Neural progenitor cell (in vitro differentiated cells): ENCODE measurements around the gene TOMM6. TPM values are rescaled to one million over a fixed set of nuclear protein-coding genes. Genes with fewer than 3 reads are reported as not detected.

Experiments used
- DNase-seq: peaks from one replicate; pipeline ENCODE4 v3.0.0-alpha.2; 2016; ENCODE audit warnings: low spot score
- H2AFZ ChIP-seq: fragments of 200-600 bp; sonication (generic); replicated peaks from 2 replicates; pipeline ENCODE4 v1.6.1; 2016; ENCODE audit warnings: antibody characterized with exemption
- H3F3A ChIP-seq: fragments of 200-600 bp; sonication (generic); 2 replicates; pipeline ENCODE4 v1.6.1; 2016; ENCODE audit warnings: antibody characterized with exemption, low read depth
- H3K27ac ChIP-seq: fragments of 200-600 bp; sonication (generic); 2 replicates; pipeline ENCODE4 v1.5.1; 2016; ENCODE audit warnings: mild to moderate bottlenecking
- H3K27me3 ChIP-seq: fragments of 200-600 bp; sonication (generic); 2 replicates; pipeline ENCODE4 v1.6.1; 2016; ENCODE audit warnings: mild to moderate bottlenecking, moderate library complexity
- H3K36me3 ChIP-seq: fragments of 200-600 bp; sonication (generic); 2 replicates; pipeline ENCODE4 v1.5.1; 2016
- H3K4me1 ChIP-seq: fragments of 200-600 bp; sonication (generic); 2 replicates; pipeline ENCODE4 v1.6.1; 2016; ENCODE audit warnings: mixed run types
- H3K4me2 ChIP-seq: fragments of 200-600 bp; sonication (generic); 2 replicates; pipeline ENCODE4 v1.6.1; 2016
- H3K4me3 ChIP-seq: fragments of 200-600 bp; sonication (generic); 2 replicates; pipeline ENCODE4 v1.5.1; 2016
- H3K79me2 ChIP-seq: fragments of 200-600 bp; sonication (generic); 2 replicates; pipeline ENCODE4 v1.6.1; 2016; ENCODE audit warnings: low read depth
- H3K9ac ChIP-seq: fragments of 200-600 bp; sonication (generic); 2 replicates; pipeline ENCODE4 v1.6.1; 2016
- H3K9me3 ChIP-seq: fragments of 200-600 bp; sonication (generic); 2 replicates; pipeline ENCODE4 v1.5.1; 2016; ENCODE audit warnings: low read depth
- H4K20me1 ChIP-seq: fragments of 200-600 bp; sonication (generic); 2 replicates; pipeline ENCODE4 v1.6.1; 2016; ENCODE audit warnings: low read depth
- H3K27ac Mint-ChIP-seq: 3 replicates; pipeline ENCODE4 v1.8.0; 2021; ENCODE audit warnings: mixed read lengths
- H3K27me3 Mint-ChIP-seq: 2 replicates; pipeline ENCODE4 v1.8.0; 2022; ENCODE audit warnings: low read depth, mild to moderate bottlenecking, inconsistent platforms, moderate library complexity, mixed read lengths; ENCODE audit not compliant: insufficient read depth
- H3K36me3 Mint-ChIP-seq: 3 replicates; pipeline ENCODE4 v1.8.0; 2021; ENCODE audit warnings: mixed read lengths
- H3K4me1 Mint-ChIP-seq: 3 replicates; pipeline ENCODE4 v1.8.0; 2021; ENCODE audit warnings: mixed read lengths
- H3K4me3 Mint-ChIP-seq: 3 replicates; pipeline ENCODE4 v1.8.0; 2021; ENCODE audit warnings: mild to moderate bottlenecking, moderate library complexity, mixed read lengths
- H3K9me3 Mint-ChIP-seq: 3 replicates; pipeline ENCODE4 v1.8.0; 2020; ENCODE audit warnings: mixed read lengths
- EZH2 ChIP-seq: fragments of 200-600 bp; sonication (generic); IDR thresholded peaks from 2 replicates; pipeline ENCODE4 v1.6.1; 2017; ENCODE audit warnings: antibody characterized with exemption, mild to moderate bottlenecking, moderate library complexity
- EZH2phosphoT487 ChIP-seq: fragments of 200-600 bp; sonication (generic); IDR thresholded peaks from 2 replicates; pipeline ENCODE4 v1.6.1; 2017; ENCODE audit warnings: antibody characterized with exemption
- total RNA-seq: library from RNA; depleted of rRNA; stranded (reverse); fragments of >200 nt; gene quantifications from 2 replicates; pipeline ENCODE4 v1.2.3, GENCODE V29; 2015; ENCODE audit warnings: low replicate concordance
- TF ChIP-seq, protein P1 (sequence below): fragments of 200-600 bp; sonication (generic); IDR thresholded peaks from 2 replicates; pipeline ENCODE4 v1.5.1; 2017; ENCODE audit warnings: antibody characterized with exemption, mild to moderate bottlenecking

TOMM6 gene
- total RNA-seq, 1 donor from 2014 or later, result 182 TPM

DNA sequence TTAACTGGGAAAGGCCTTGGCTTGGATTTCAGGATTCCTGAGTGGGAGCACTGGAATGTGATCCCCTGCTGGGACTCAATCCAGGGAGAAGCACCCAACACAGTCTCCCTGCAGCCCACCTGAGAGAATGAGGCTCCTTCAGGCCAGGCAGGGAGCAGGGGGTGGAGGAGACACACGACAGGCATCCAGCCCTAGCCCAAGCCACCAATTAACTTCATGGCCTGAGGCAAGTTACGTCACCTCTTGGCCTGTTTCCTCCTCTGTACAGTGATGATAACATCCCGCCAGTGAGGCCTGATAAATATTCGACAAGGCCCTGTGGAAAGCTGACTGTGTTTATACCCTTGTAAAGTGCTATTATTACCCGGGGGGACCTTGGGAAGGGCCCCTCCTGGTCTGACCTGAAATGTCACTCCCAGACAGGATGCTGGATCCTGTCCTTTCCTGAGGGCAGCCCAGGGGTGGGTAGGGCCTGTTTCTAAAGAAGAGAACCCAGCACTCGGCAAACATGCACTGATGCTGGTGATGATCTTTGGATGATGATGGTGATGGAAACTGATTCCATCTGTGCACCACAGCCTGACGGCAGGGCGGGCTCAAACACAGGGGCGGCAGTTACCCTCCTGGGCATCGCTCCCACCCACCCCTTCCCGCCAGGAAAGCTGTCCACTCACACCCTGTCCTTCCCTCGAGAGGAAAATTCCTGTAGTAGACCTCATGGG is 20.2 kb upstream of the TOMM6 start:
- no peak for DNase-seq
- no peak for TF ChIP-seq EZH2phosphoT487
- TF ChIP-seq, protein P1, sequence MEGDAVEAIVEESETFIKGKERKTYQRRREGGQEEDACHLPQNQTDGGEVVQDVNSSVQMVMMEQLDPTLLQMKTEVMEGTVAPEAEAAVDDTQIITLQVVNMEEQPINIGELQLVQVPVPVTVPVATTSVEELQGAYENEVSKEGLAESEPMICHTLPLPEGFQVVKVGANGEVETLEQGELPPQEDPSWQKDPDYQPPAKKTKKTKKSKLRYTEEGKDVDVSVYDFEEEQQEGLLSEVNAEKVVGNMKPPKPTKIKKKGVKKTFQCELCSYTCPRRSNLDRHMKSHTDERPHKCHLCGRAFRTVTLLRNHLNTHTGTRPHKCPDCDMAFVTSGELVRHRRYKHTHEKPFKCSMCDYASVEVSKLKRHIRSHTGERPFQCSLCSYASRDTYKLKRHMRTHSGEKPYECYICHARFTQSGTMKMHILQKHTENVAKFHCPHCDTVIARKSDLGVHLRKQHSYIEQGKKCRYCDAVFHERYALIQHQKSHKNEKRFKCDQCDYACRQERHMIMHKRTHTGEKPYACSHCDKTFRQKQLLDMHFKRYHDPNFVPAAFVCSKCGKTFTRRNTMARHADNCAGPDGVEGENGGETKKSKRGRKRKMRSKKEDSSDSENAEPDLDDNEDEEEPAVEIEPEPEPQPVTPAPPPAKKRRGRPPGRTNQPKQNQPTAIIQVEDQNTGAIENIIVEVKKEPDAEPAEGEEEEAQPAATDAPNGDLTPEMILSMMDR, result no peak
- TF ChIP-seq EZH2, result no peak
- no peak overlapping the region for H3K27ac Mint-ChIP-seq
- no peaks in the 10 kb centered on the region for H3K4me1 ChIP-seq
- H3K9ac ChIP-seq, result no peak overlapping the region
- H2AFZ ChIP-seq, result no peak overlapping the region
- H3K36me3 Mint-ChIP-seq, result peaks cover 4% of the 10 kb centered on the region
- H3K4me3 ChIP-seq, result no peak overlapping the region
- H4K20me1 ChIP-seq, result no peaks in the 10 kb centered on the region
- no peak overlapping the region for H3K27ac ChIP-seq
- H3F3A ChIP-seq, result no peaks in the 10 kb centered on the region
- no peaks in the 10 kb centered on the region for H3K79me2 ChIP-seq
- no peaks in the 10 kb centered on the region for H3K9me3 ChIP-seq
- no peaks in the 10 kb centered on the region for H3K36me3 ChIP-seq
- H3K27me3 Mint-ChIP-seq, result peaks cover 7% of the 10 kb centered on the region
- H3K4me3 Mint-ChIP-seq, result no peak overlapping the region
- H3K4me2 ChIP-seq, result no peak overlapping the region
- H3K9me3 Mint-ChIP-seq, result no peaks in the 10 kb centered on the region
- H3K27me3 ChIP-seq, result no peaks in the 10 kb centered on the region
- peaks cover 9% of the 10 kb centered on the region for H3K4me1 Mint-ChIP-seq

DNA sequence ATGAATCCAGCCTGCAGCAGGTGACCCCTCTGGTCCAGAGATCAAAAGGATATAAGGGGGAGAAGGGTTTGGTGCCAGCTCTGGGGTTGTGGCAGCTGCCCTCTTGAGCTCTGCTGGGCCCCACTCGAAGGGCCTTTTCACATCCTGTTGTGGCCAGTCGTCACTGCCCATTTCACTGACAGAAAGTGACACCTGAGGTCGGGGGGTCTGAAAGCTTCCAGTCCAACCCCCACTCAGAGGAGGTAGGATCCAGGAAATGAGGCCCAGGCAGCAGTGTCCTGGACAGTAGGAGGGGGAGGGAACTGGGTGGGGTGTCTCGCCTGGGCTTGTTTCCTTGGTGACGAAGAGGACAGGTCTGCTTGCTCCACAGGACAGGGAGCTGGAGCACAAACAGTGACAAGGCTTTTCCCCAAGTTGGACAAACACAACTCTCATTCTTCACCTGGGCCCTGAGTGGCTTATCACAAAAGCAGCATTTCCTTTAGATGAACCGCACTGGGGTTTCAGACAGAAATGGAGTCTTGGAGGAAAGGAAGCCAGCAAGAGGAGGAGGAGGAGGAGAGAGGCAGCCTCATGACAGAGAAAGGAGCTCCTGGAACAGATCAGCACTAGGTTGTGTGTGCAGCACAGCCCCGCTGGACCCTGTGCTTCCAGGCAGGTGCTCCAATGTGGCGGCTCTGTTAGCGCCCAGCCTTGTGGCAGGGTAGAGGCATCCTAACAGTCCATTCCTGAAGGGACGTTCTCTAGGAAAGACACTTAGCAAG is 18.8 kb upstream of the TOMM6 start:
- Mint-ChIP-seq H3K9me3 (no peaks in the 10 kb centered on the region), H3K4me1 (peaks cover 9% of the 10 kb centered on the region), H3K27ac (no peak overlapping the region), H3K4me3 (no peak overlapping the region), H3K27me3 (peaks cover 7% of the 10 kb centered on the region), H3K36me3 (peaks cover 6% of the 10 kb centered on the region)
- Histone ChIP-seq H3K4me3 (no peak overlapping the region), H3K36me3 (no peaks in the 10 kb centered on the region), H3K4me1 (no peaks in the 10 kb centered on the region), H4K20me1 (no peaks in the 10 kb centered on the region), H3K79me2 (no peaks in the 10 kb centered on the region), H3K9me3 (no peaks in the 10 kb centered on the region), H3K27ac (no peak overlapping the region), H3K27me3 (no peaks in the 10 kb centered on the region), H3F3A (no peaks in the 10 kb centered on the region), H3K4me2 (no peak overlapping the region), H2AFZ (no peak overlapping the region), H3K9ac (no peak overlapping the region)
- DNase-seq, result no peak
- TF ChIP-seq, protein P1, result no peak
- TF ChIP-seq EZH2 (no peak), EZH2phosphoT487 (no peak)

DNA sequence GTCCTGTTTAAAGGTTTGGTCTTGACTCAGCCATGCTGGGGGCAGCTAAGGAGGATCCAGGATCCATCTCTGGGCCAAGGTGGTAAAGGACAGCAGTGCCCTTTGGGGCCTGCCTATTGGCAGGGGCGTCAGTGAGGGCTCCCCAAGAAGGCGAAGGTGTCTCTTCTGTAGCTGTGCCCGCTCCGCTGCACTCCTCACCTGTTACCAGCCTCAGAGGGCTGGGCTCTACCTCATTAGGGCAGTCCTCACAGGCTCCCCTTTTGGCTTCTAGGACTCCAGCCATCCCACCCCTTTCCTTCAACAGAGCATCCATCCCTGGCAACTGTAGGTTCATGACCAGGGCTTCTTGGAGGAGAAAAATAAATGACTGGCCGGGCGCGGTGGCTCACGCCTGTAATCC is 18.1 kb upstream of the TOMM6 start:
- no peaks in the 10 kb centered on the region for H3K9me3 Mint-ChIP-seq

More for the DNA sequence above, 18.1 kb upstream of the TOMM6 start:
- Histone ChIP-seq H4K20me1 (no peaks in the 10 kb centered on the region), H3K27me3 (no peaks in the 10 kb centered on the region), H3K9ac (no peak overlapping the region), H3K4me1 (no peaks in the 10 kb centered on the region), H3K36me3 (no peaks in the 10 kb centered on the region), H3K9me3 (no peaks in the 10 kb centered on the region), H2AFZ (no peak overlapping the region), H3K4me2 (no peak overlapping the region), H3K27ac (no peak overlapping the region), H3K79me2 (no peaks in the 10 kb centered on the region), H3F3A (no peaks in the 10 kb centered on the region), H3K4me3 (no peak overlapping the region)
- DNase-seq, result no peak
- H3K36me3 Mint-ChIP-seq, result peaks cover 10% of the 10 kb centered on the region
- no peak overlapping the region for H3K4me3 Mint-ChIP-seq
- peaks cover 6% of the 10 kb centered on the region for H3K27me3 Mint-ChIP-seq
- peaks cover 9% of the 10 kb centered on the region for H3K4me1 Mint-ChIP-seq
- H3K27ac Mint-ChIP-seq, result no peak overlapping the region
- TF ChIP-seq EZH2phosphoT487 (no peak), EZH2 (no peak)
- TF ChIP-seq, protein P1, result no peak
